ENCODE data around the gene USP16. TPM values are rescaled to one million over a fixed set of nuclear protein-coding genes. Genes with fewer than 3 reads are reported as not detected.
"Not testable (repeated sequence)": the region's sequence is repeated elsewhere in the genome, so short reads cannot be mapped to it uniquely, and the experiment has no call there.

USP16 gene
- 10 to 100 TPM; 51.8 to 52.5 TPM for total RNA-seq

DNA sequence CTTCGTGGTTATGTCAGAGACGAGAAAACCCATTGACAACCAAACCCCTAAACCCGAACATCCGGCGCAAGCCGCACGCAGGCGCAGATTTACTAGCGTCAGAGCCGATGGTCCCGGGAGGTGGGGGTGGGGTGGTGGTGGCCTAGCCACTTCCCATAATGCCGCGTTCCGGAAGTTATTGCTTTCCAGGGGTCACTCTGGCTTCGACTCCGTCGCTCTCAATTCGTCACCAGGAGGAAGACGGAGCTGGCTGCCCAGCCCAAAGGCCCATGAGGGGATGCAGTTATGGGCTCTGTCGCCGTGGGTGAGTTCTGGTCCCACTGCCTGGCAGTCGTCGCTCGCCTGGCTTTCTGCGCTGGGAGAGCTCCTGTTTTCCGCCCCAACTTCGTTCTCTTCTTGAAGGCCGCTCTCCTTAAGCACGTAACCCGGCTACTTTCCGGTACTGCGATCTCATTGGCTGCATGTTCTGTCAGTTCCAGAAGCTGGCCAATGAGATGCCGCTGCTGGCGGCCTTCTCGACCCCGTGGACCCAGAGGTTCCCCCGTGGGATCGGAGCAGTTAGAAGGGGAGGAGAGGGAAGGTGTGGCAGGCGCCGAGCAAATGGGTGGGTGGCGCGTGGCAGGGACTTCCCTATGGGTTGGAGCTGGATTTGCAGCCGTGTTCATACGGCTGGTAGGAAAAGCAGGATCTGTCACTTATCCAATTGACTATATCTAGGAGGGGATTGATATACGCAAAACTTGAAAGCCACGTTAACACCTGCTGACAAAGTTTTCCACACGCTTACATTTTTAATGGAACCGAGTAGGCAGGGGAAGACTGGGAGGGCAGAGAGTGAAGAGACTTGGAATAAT, at the start of gene USP16:
Gene USP16, plus strand, starts transcription at position 195 of the 854 bp plus-strand sequence. CDS start 3,246 bp downstream, outside the sequence.
- ChIA-PET CTCF (interaction anchor here (0.6 to 1.7 kb wide), 6 partner anchors 13 to 53 kb away, joined by 3 to 5 read pairs (median 4); partner anchors contain the start of gene LTN1), POLR2A (interaction anchor here (0.8 to 4.7 kb wide), 6 partner anchors 22 to 276 kb away, joined by 3 to 48 read pairs (median 4); partner anchors contain the start of genes CCT8 and LTN1)

DNA sequence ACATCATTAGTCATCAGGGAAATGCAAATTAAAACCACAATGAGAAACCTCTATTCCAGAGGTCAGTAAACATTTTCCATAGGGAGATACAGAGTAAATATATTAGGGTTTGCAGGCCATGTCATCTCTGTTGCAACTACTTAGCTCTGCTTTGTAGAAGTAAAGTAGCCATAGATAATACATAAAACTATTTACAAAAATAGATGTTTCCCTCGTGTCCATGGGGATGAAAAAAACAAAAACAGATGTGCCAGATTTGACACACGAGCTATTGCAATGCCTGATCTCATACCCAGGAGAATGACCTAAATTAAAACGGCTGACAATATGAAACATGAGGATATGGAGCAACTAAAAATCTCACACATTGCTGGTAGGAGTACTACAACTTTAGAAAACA, 49.1 kb upstream of the USP16 start:
- ChIA-PET CTCF (no interaction called here), POLR2A (interaction anchor here (0.5 kb wide), 1 partner anchor 15 kb away, joined by 3 read pairs; no protein-coding TSS in a partner anchor)

DNA sequence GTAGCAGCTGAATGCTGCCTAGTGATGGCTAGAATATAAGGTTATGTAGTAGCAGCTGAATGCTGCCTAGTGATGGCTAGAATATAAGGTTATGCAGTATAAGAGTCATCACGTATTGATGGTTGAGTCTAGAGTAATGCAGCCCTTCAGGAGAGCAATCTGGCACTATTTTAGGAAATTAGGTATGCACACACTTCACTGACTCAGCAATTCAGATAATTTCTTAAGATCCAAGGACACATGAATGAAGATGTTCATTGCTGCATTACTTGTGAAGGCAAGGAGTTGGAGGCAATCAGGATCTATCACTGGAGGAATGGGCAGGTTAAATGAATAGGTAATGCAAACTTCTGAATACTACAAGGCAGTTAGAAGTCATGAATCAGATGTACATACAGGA, 45.4 kb upstream of the USP16 start:
- ChIA-PET CTCF (no interaction called here), POLR2A (no interaction called here)

DNA sequence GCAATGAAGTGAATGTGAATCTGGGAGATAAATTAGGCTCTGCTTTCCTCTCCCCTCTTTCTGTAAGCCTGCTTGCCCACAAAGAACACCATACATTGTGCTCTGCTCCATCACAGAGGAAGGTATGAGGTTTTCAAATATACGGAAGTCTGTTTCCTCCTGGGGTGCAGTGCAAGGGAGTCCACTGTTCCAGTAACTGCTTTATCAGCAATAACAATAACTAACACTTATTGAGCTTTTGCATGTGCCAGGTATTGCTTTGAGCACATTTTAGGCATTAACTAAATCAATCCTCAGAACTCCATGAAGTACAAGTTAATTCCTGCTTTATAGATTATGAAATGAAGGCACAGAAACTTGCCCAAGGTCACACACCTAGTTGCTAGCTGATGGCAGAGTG, 41.8 kb upstream of the USP16 start:
- CTCF ChIA-PET: no interaction called here
- POLR2A ChIA-PET: no interaction called here

DNA sequence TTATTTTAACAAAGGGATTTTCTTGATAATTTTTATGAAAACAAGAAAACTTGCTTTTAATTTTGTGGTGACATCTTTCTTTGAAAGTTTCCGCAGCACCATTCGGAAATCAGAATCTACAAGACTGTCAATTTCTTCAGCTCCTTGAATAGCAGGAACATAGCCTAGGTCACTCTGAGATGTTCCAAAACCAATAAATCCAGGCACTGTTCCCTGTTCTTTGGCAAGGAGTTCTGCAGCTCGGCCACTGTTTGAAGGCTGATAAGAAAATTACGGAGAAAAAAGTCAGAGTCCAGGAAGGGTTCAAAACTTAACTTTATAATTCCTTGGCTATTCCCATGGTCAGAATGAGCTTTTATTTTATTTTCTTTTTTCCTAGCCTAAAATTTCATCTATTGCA, 37.8 kb upstream of the USP16 start:
- ChIA-PET CTCF (no interaction called here), POLR2A (no interaction called here)

DNA sequence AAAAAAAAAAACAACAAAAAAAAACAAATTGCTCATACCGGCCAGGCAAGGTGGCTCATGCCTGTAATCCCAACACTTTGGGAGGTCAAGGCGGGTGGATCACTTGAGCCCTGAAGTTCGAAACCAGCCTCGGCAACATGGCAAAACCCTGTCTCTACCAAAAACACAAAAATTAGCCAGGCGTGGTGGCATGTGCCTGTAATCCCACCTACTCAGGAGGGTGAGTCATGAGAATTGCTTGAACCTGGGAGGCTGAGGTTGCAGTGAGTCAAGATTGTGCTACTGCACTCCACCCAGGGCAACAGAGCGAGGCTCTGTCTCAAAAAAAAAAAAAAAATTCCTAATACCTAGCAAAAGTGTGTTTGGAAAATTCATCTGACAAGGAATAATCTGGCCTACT, 36.3 kb upstream of the USP16 start:
- CTCF ChIA-PET: not testable (repeated sequence)
- POLR2A ChIA-PET: interaction anchor here (0.6 to 0.7 kb wide), 2 partner anchors 10 to 1728 kb away, joined by 3 to 4 read pairs; no protein-coding TSS in a partner anchor

DNA sequence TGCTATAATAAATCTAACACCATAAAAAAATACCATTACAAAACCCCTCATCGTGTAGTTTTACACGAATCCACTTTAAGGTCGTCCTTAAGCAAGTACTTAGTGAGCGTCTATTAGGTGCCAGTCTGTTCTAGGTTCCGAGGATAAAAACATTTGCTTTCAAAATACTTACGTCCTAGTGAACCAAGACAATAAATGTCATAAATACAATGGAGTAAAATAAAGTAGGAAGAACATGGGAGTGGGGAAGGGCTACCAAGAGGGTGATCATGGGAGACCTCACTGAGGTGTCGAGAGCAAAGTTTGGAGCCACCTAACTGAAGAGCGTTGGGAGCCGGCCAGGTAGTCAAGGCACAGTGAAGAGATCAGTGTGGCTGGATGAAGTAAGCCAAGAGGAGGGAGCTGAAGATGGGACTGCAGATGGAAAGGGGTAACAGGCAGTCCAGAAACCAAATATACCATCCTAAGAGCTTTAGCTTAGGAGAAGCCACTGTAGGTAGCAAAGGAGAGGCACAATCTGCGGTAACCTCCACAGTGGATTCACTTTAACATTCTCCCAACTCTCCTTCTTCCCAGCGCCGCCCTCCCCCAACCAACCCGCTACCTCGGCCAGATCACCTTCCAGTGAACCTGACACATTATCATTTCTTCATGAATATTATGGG, 32.5 kb upstream of the USP16 start:
- POLR2A ChIA-PET: interaction anchor here (1.3 to 3.0 kb wide), 4 partner anchors 11 to 82 kb away, joined by 3 to 44 read pairs (median 8); partner anchors contain the start of genes CCT8 and RWDD2B
- CTCF ChIA-PET: interaction anchor here (1.2 to 1.6 kb wide), 3 partner anchors 27 to 34 kb away, joined by 3 to 5 read pairs (median 5); partner anchors contain the start of genes RWDD2B and USP16

DNA sequence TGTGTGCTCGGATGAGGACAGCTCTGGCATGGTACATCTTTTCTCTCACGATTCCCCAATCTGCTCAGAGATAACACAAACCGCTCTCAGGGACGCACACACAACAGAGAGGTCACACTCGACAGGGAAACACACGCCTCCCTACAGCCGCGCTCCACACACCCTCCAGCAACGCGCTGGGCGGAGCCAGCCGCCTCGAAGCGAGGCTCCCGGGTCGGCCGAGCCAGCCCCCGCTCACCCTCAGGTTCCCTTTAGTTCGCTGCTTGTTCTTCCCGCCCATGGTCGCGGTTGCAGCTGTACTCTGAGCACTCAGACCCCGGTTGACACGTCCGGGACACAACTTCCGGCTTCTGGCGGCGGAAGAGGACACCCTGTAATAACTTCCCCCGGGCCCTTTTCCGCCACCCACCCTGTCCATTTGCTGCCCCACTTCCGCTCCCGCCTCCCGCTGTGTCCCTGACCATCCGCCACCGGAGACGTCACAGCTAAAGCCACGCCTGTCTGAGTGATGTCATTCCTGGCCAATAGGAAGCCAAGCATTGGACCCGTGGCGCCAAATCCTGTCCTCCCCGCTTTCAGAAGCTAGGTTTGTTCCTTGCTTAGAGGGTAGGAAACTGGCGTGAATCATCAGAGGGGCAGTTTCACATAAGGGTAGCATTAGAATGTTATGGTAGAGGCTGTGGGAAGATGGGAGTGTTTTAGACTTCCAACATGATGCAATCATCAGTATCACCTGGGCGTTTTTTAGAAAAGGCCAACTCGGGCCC, 31.8 kb upstream of the USP16 start, which contains the start of gene LTN1:
Gene LTN1, minus strand, starts transcription at position 352 of the 767 bp plus-strand sequence. Its CDS starts 72 bp downstream, at position 280.
- CTCF ChIA-PET: interaction anchor here (1.1 to 1.6 kb wide), 5 partner anchors 10 to 33 kb away, joined by 3 to 5 read pairs (median 4); partner anchors contain the start of genes RWDD2B and USP16
- POLR2A ChIA-PET: interaction anchor here (1.1 to 3.0 kb wide), 5 partner anchors 10 to 81 kb away, joined by 3 to 44 read pairs (median 5); partner anchors contain the start of genes CCT8, RWDD2B and USP16

DNA sequence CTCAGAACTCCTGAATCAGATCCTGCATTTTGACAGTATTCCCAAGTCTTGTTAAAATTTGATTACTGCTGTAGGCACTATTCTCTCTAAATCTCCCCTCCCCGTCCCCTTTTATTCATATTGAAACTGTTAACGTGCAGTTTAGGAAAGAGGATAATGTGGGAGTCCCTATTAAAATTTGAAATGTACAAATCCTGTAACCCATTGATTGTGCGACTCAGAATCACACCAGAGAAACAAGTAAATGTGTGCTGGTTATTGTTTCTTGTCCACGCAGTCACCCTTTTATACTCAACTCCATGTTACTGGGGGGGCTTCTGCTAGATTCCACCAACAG, 31.2 kb upstream of the USP16 start:
- ChIA-PET CTCF (interaction anchor here (0.9 to 1.6 kb wide), 6 partner anchors 9 to 32 kb away, joined by 3 to 5 read pairs (median 4); partner anchors contain the start of genes RWDD2B and USP16), POLR2A (interaction anchor here (1.1 to 3.0 kb wide), 5 partner anchors 10 to 81 kb away, joined by 3 to 44 read pairs (median 5); partner anchors contain the start of genes CCT8, RWDD2B and USP16)

DNA sequence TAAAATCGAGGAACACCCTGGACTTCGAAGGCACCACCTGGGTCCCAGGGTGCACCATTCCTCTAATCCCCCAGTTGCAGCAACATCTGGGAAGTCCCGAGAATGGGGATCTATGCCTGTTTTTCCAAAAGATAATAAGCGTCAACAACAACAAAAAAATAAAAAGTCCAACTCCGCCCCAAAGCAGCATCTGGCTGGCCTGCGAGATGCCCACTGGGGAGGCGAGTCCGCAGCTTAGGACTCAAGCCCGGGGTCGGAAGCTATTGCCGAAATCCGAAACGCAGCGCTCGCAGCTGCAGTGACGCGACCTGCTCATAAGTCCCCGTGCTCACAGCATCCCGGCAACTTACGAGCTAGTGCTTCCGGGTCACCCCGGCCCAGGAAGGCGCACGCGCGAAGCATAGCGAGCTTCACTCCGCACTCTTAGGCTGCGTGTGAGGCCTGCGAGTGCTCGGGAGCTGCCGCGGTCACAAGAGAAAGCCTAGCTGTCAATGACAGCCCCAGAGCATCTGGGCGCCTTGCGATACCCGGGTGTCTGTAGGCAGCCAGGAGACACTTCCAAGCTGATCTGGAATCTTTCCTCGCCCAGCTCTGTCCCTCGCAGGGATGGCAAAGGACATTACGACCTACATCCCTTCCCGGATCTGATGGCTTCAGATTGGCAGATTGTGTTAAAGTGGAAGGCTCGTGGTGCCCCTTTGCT, 21.9 kb upstream of the USP16 start:
- POLR2A ChIA-PET: interaction anchor here (0.7 to 2.8 kb wide), 8 partner anchors 9 to 340 kb away, joined by 3 to 48 read pairs (median 6); partner anchors contain the start of genes CCT8, LTN1, RWDD2B and USP16
- CTCF ChIA-PET: interaction anchor here (0.6 to 1.8 kb wide), 4 partner anchors 9 to 25 kb away, joined by 3 to 4 read pairs (median 4); partner anchors contain the start of gene USP16

DNA sequence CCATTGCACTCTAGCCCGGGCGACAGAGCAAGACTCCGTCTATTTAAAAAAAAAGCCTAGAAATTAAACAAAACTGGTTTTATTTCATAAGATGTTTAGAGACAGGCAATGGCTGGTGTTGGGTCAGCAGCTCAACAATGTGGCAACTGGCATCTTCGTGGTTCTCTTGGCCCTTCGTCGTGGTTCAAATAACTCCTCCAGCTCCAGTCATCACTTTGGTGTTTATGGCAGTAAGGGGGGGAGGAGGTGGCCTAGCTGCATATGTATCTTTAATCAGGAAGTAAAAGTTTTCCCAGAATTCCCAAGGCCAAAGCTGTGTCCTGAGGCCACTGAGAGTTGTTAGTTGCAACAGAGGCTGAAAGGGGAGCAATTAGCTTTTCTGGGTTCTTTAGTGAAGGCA, 18.8 kb upstream of the USP16 start:
- ChIA-PET CTCF (interaction anchor here (0.6 kb wide), 1 partner anchor 10 kb away, joined by 5 read pairs; no protein-coding TSS in a partner anchor), POLR2A (interaction anchor here (0.5 kb wide), 1 partner anchor 21 kb away, joined by 4 read pairs; no protein-coding TSS in a partner anchor)

DNA sequence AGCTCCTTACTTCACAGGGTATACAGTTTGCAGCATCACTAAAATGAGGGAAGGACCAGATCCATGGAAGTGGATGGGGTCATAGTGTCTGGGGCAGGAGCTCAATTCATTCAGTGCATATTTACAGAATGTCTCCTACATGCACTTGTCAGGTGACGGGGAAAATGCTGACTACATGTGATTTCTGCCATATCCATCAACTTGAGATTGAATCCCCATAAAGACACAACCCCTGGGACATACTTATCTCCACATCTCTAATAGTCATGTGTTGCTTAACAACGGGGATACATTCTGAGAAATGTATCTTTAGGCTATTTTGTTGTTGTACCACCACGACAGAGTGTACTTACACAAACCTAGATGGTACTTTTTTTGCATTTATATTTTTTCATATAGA, 17.3 kb upstream of the USP16 start:
- POLR2A ChIA-PET: no interaction called here

DNA sequence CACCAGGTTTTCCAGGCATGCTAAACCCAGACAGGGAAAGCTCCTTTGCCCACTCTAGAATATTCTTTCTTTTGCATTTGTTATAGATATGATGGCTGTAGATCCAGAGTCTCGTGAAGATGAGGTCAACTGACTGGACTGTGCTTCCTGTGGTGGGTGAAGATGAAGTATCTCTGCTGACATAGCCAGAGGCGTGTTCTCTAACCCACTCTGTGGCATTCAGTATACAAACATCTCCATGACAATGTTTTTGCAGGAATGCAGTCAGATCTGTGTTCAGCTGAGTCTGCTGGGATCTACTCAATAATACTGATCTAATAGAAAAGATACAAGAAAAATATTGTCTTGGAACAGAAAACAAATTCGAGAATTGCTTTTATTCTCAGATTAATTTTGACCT, 16.7 kb upstream of the USP16 start:
- CTCF ChIA-PET: no interaction called here
- POLR2A ChIA-PET: no interaction called here

More for the DNA sequence above, 17.3 kb upstream of the USP16 start:
- CTCF ChIA-PET: no interaction called here

DNA sequence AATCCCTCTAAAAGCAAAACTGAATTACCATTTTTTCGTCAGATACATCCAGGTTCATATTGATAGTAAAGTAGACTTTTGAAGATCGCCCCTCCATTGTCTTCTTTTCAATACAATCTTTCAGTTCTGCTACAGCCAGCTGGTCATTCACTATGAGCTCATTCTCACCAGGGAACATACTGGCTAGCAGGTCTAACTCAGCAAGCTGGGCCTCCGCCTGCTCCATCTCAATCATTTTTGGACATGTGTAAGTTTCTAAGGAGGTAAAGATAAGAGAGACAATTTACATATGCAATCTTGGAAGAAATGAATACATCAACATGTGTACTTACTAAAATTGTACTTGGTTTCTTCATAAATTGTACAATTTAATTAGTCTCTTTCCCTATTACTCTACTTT, 16.1 kb upstream of the USP16 start:
- CTCF ChIA-PET: no interaction called here
- POLR2A ChIA-PET: no interaction called here

DNA sequence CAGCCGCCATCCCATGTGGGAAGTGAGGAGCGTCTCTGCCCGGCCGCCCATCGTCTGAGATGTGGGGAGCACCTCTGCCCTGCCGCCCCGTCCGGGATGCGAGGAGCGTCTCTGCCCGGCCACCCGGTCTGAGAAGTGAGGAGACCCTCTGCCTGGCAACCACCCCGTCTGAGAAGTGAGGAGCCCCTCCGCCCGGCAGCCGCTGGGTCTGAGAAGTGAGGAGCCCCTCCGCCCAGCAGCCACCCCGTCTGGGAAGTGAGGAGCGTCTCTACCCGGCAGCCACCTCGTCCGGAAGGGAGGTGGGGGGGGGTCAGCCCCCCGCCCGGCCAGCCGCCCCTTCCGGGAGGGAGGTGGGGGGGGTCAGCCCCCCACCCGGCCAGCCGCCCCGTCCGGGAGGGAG, 13.2 kb upstream of the USP16 start:
- CTCF ChIA-PET, POLR2A ChIA-PET: not testable (repeated sequence)

DNA sequence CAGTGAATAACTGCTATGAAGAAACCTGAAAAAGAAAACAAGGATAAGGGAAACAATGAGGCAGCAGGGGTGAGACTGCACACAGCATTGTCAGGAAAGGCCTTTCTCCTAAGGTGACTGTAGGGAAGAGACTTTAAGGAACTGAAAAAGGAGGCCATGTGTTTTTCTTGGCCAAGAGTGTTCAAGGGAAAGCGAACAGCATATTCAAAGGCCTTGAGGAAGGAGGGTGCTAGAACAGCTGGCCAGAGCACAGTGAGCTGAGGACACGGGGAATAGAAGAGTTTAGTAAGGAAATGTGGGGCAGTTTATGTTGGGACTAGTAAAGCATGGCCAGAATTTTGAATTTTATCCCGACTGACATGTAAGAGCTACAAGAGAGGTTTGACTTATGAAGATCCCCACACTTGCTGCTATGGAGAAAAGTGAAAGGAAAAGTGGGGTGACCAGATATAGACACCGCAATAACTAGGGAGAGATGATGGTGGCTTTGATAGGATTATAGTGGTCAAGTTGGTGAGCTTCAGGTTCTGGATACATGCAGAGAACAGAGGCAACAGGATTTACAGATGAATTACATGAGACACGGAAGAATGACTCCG, 6.7 kb upstream of the USP16 start:
- CTCF ChIA-PET: interaction anchor here (0.7 kb wide), 1 partner anchor 9 kb away, joined by 3 read pairs; no protein-coding TSS in a partner anchor
- POLR2A ChIA-PET: interaction anchor here (0.6 to 3.0 kb wide), 4 partner anchors 15 to 286 kb away, joined by 3 to 35 read pairs (median 4); partner anchors contain the start of gene CCT8

DNA sequence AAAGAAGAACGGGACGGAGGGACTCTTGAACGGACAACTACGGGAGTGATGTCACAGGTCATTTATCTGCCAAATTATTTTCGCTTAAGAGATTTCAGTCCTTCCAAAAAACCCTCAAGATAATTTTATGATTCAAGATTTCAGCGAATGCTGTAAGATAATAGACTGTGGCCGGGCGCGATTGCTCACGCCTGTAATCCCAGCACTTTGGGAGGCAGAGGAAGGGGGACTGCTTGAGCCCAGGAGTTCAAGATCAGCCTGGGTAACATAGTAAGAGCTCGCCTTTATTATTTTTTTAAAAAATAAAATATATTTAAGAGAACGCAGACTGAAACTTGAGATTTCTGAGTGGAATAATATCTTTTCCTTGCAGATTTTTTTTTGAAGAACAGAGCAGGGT, 5.9 kb upstream of the USP16 start:
- POLR2A ChIA-PET: interaction anchor here (0.6 to 3.0 kb wide), 7 partner anchors 16 to 1594 kb away, joined by 3 to 35 read pairs (median 3); partner anchors contain the start of gene CCT8
- CTCF ChIA-PET: interaction anchor here (0.7 to 1.1 kb wide), 2 partner anchors 8 to 26 kb away, joined by 3 to 5 read pairs; partner anchors contain the start of gene LTN1
